ENCODE measurements around the gene CRMP1. TPM values are rescaled to one million over a fixed set of nuclear protein-coding genes. Genes with fewer than 3 reads are reported as not detected.
"Not testable (repeated sequence)": the region's sequence is repeated elsewhere in the genome, so short reads cannot be mapped to it uniquely, and the experiment has no call there.

The CRMP1 gene
- total RNA-seq, 1 donor from 2014 or later = 1.4 TPM

DNA sequence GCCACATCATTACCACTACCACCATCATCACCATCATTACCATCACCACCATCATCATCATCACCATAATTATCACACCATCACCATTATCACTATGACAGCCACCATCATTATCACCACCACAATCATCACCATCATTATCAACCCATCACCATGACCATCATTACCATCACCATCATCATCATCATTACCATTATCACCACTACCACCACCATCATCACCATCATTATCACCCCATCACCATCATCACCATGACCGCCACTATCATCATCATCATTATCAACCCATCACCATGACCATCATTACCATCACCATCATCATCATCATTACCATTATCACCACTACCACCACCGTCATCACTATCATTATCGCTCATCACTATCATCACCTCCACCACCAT lies 36.5 kb downstream of the CRMP1 start:
- DNase-seq (ENCODE audit: low spot score) = not testable (repeated sequence)

DNA sequence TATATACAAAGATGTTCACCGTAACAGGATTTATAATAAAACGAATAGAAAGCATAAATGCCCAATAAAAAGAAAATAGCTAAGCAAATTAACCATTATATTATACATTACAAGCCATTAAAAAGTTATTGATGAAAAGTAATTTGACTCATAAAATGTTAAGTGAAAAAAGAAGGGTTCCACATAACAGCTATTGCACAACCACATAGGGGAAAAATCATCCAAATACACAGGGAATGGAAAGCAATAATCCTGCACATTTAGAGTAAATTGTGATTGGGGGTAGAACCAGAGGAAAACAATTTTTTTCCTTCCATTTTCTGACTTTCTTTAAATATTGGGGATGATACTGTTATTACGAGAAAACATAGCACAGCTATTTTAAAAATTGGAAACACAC lies 38.0 kb downstream of the CRMP1 start:
- DNase-seq (ENCODE audit: low spot score) = no peak

- no peak for DNase-seq (ENCODE audit: low spot score)
Observed at GRCh38 chr4:5852523-5853202, 40.2 kb downstream of the CRMP1 start.

- DNase-seq (ENCODE audit: low spot score) = no peak
Observed at GRCh38 chr4:5851637-5852301, 41.1 kb downstream of the CRMP1 start.

GRCh38 chr4:5845035-5845905 lies 47.6 kb downstream of the CRMP1 start:
- no peak for DNase-seq (ENCODE audit: low spot score)

GRCh38 chr4:5843573-5844530 lies 49.0 kb downstream of the CRMP1 start:
- no peak for DNase-seq (ENCODE audit: low spot score)

DNA sequence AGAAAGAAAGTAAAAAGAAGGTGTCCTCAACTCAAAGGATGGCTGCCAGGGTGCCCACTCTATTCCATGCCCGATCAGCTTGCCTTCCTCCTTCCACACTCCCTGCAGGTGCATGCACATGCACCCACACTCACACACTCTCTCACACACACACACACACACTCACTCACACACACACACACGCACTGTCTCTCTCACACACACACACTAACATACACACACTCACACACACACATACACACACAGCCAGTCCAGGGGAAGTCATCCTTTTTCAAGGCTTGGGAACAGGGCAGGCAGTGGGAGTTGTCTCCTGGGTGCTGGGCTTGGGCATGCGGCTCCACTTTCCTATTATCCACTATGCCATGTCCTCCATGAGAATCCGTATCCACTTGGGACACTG lies 50.4 kb downstream of the CRMP1 start:
- DNase-seq (ENCODE audit: low spot score) = no peak

GRCh38 chr4:5839751-5840674 lies 52.9 kb downstream of the CRMP1 start:
- DNase-seq (ENCODE audit: low spot score) = no peak

GRCh38 chr4:5839332-5839731 lies 53.6 kb downstream of the CRMP1 start:
- DNase-seq (ENCODE audit: low spot score) = no peak

GRCh38 chr4:5837483-5837882 lies 55.4 kb downstream of the CRMP1 start:
- not testable (repeated sequence) for DNase-seq (ENCODE audit: low spot score)

DNA sequence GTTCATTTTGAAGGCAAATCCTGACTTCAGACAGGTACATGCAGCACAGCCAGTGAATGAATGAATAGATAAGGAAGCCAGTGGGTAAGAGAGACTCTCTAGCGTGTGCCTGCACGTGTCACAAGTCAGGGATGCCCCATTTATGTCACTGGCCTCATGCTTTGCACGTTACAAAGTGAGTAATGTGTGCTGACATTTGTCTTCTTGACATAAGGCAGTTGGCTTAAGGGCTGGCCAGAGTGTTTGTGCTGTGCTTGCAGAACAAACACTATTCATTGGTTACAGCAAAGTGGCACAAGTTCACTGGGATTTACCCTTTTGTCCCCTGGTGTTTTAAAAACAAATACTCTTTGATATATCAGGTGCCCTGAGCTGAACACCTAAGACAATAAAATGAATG lies 55.9 kb downstream of the CRMP1 start:
- DNase-seq (ENCODE audit: low spot score) = no peak

GRCh38 chr4:5828005-5828391 lies 64.9 kb downstream of the CRMP1 start:
- DNase-seq (ENCODE audit: low spot score) = no peak

DNA sequence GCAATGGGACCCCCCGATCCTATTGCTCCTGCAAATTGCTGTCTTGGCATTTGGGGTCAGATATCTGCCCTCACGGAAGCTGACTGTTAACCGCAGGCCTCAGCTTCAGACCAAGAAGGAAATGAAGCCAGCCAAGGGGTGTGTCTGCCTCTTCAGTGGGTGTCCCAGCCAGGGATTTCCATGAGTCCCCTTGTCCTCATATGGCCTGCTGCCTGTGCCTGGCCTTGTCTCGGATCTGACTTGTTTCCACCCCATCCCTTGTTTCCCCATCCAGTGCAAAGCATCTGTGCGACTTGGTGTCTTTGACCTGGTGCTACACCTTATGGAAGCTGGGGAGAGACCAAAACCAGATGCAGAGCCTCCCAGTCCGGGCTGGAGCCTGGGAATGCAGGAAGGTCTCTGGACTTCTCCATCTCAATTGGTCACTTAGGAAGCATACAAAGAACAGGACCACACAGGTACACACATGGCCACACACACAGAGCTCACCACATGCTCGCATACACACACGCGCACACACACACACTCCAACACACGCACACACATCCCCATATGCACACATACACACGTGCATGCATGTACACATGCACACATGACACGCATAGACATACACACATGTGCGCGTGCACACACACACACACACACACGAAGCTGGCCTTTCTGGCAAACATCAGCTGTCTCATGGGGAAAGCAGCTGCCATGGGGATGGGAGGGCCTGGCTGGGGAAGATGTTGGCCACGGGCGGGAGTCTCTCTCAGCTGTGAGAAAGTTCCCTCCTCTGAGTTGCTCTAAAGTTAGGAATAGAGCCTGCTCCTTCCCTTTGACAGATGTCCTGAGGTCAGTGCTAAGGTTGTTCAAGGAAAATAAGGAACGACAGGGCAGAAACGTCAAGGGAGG lies 65.5 kb downstream of the CRMP1 start:
- DNase-seq (ENCODE audit: low spot score) = no peak

GRCh38 chr4:5826437-5827107 lies 66.3 kb downstream of the CRMP1 start:
- DNase-seq (ENCODE audit: low spot score) = no peak

GRCh38 chr4:5825321-5826041 lies 67.4 kb downstream of the CRMP1 start:
- no peak for DNase-seq (ENCODE audit: low spot score)

DNA sequence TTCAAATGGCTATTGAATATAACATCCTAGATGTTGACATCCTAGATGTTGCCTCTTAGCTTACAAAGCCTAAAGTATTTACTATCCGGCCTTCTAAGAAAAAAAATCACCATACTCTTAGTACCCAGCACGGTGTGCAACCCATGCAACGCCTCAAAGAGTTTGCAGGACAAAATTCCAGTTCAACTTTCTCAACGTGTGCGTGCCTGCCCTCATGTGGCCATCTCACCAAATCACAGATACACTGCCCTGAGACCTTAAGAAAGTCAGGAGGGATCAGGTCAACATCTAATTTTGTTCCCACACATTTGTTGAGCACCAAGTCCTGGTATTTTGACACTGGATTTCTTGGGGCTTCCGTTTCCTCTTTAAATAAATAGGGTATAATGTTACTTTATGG lies 68.3 kb downstream of the CRMP1 start:
- no peak for DNase-seq (ENCODE audit: low spot score)

DNA sequence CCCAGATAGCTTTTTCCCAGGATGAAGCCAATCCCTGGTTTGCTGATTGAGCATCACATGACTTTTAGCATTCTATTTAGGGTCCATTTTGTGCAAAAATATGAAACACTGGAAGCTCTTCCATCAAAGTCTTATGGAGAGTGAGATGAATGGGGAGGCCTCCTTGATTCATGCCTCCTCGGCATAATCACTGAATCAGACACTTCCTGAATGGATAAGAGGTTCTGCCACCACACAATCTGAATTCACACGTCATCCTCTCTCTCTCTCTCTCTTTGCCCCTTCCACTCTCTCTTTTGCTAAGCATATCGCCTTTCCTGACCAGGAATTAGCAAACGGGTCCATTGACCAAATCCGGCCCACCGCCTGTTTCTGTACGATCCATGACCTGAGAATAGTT lies 68.7 kb downstream of the CRMP1 start:
- DNase-seq (ENCODE audit: low spot score) = no peak

- no peak for DNase-seq (ENCODE audit: low spot score)
Observed at GRCh38 chr4:5823542-5824211, 69.2 kb downstream of the CRMP1 start.
